Endothelial cell of umbilical vein (primary cell): ENCODE results near the gene EFCAB10. TPM values are rescaled to one million over a fixed set of nuclear protein-coding genes. Genes with fewer than 3 reads are reported as not detected.

Experiments used
- BruUV-seq: library from RNA; stranded (reverse); fragments of 400-500 nt; replicated peaks from 2 replicates; lab custom pipeline; 2021; lab: Mats Ljungman, UMichigan
- CTCF ChIA-PET: fragments of 300-600, 350-600 bp; sonication (Branson Sonifier 250); formaldehyde crosslinking; loops from one replicate; lab custom pipeline; 2021; ENCODE audit warnings: antibody characterized with exemption, inconsistent platforms; lab: Charles Lee
- POLR2A ChIA-PET: fragments of 300-600, 350-600 bp; sonication (Branson Sonifier 250); formaldehyde crosslinking; loops from one replicate; lab custom pipeline; 2021; ENCODE audit warnings: antibody characterized with exemption, inconsistent platforms; lab: Charles Lee
- DNase-seq: peaks from one replicate; pipeline ENCODE4 v3.0.0-alpha.2; 2011; ENCODE audit warnings: low read depth, low spot score
- FAIRE-seq: peaks from 2 replicates; lab custom pipeline; 2011; peaks lifted over from hg19 to GRCh38; lab: Jason Lieb, UNC
- H2AFZ ChIP-seq: 2 replicates; pipeline ENCODE4 v1.6.0; 2012; ENCODE audit warnings: low read depth, low read length, control low read depth, inconsistent platforms
- H3K27ac ChIP-seq: 2 replicates; pipeline ENCODE4 v1.5.1; 2011; ENCODE audit warnings: low read depth, mild to moderate bottlenecking, control low read depth, low read length, moderate library complexity; ENCODE audit not compliant: insufficient read depth
- H3K27me3 ChIP-seq, 2 experiments: 2 replicates each; pipeline versions ENCODE4 v1.6.0 to v1.6.1; 2011; ENCODE audit warnings: low read length in 2 of 2, mixed read lengths in 1 of 2; ENCODE audit not compliant: control insufficient read depth in 2 of 2, insufficient read depth in 2 of 2
- H3K36me3 ChIP-seq, 2 experiments: 2 replicates in 1 of 2; 3 replicates in 1 of 2; pipeline ENCODE4 v1.5.1; 2011; ENCODE audit warnings: low read length in 2 of 2, mild to moderate bottlenecking in 1 of 2, moderate library complexity in 1 of 2; ENCODE audit not compliant: control insufficient read depth in 2 of 2, insufficient read depth in 2 of 2; ENCODE audit errors: extremely low read depth in 1 of 2
- H3K4me1 ChIP-seq: 3 replicates; pipeline ENCODE4 v1.5.1; 2011; ENCODE audit warnings: mild to moderate bottlenecking, low read length; ENCODE audit not compliant: control insufficient read depth, insufficient read depth; ENCODE audit errors: extremely low read depth
- H3K4me2 ChIP-seq: 2 replicates; pipeline ENCODE4 v1.6.1; 2011; ENCODE audit warnings: low read length, control low read depth, mixed read lengths; ENCODE audit not compliant: insufficient read depth
- H3K4me3 ChIP-seq, 3 experiments: fragments of 200-600 bp in 1 of 3; sonication (generic), shearing (Covaris generic) in 1 of 3; replicated peaks in 1 of 3; 2 replicates each; pipeline ENCODE4 v1.5.1; 2011 to 2016; ENCODE audit warnings: control low read depth in 3 of 3, low read length in 3 of 3, mild to moderate bottlenecking in 2 of 3, inconsistent platforms in 1 of 3, low read depth in 1 of 3, moderate library complexity in 1 of 3; ENCODE audit not compliant: insufficient read depth in 1 of 3
- H3K79me2 ChIP-seq: 2 replicates; pipeline ENCODE4 v1.6.0; 2012; ENCODE audit warnings: low read length, inconsistent platforms; ENCODE audit not compliant: control insufficient read depth, insufficient read depth
- H3K9ac ChIP-seq: replicated peaks from 2 replicates; pipeline ENCODE3; 2011; ENCODE audit warnings: low read length, control low read depth; ENCODE audit not compliant: insufficient read depth; ENCODE audit errors: extremely low read depth
- H3K9me1 ChIP-seq: replicated peaks from 3 replicates; pipeline ENCODE4 v1.6.0; 2011; ENCODE audit warnings: mild to moderate bottlenecking, low read length; ENCODE audit not compliant: control insufficient read depth, insufficient read depth; ENCODE audit errors: extremely low read depth
- H3K9me3 ChIP-seq: replicated peaks from 2 replicates; pipeline ENCODE4 v1.5.1; 2012; ENCODE audit warnings: low read length, inconsistent platforms; ENCODE audit not compliant: control insufficient read depth, insufficient read depth
- H4K20me1 ChIP-seq: replicated peaks from 2 replicates; pipeline ENCODE3; 2011; ENCODE audit warnings: mild to moderate bottlenecking, low read length; ENCODE audit not compliant: control insufficient read depth, insufficient read depth; ENCODE audit errors: extremely low read depth
- CTCF ChIP-seq, 2 donors: IDR thresholded peaks; 1 replicate in 1 of 2; 2 replicates in 1 of 2; pipeline ENCODE4 v1.5.1; 2011; ENCODE audit warnings: low read length in 2 of 2, mild to moderate bottlenecking in 2 of 2, moderate library complexity in 2 of 2, control low read depth in 1 of 2, inconsistent platforms in 1 of 2, low read depth in 1 of 2; ENCODE audit not compliant: insufficient read depth in 1 of 2; ENCODE audit errors: extremely low read depth in 1 of 2
- EZH2 ChIP-seq: IDR thresholded peaks from 2 replicates; pipeline ENCODE4 v1.6.1; 2012; ENCODE audit warnings: borderline replicate concordance, low read depth, mild to moderate bottlenecking, moderate library complexity, low read length, inconsistent platforms; ENCODE audit not compliant: severe bottlenecking
- FOS ChIP-seq: IDR thresholded peaks from 2 replicates; pipeline ENCODE4 v1.6.1; 2011; ENCODE audit warnings: mild to moderate bottlenecking, low read length, moderate library complexity, borderline replicate concordance; ENCODE audit not compliant: insufficient read depth
- GATA2 ChIP-seq: IDR thresholded peaks from 2 replicates; pipeline ENCODE4 v1.7.0; 2011; ENCODE audit warnings: low read depth, mild to moderate bottlenecking, moderate library complexity, mixed read lengths, low read length; ENCODE audit not compliant: insufficient read length, insufficient read depth
- JUN ChIP-seq: IDR thresholded peaks from 2 replicates; pipeline ENCODE4 v1.6.1; 2011; ENCODE audit warnings: borderline replicate concordance, low read depth; ENCODE audit not compliant: insufficient read length, insufficient read depth
- MAX ChIP-seq: IDR thresholded peaks from 2 replicates; pipeline ENCODE4 v1.6.1; 2011; ENCODE audit not compliant: insufficient read depth, insufficient read length
- MYC ChIP-seq: IDR thresholded peaks from one replicate; pipeline ENCODE4 v1.6.1; 2011; ENCODE audit warnings: mild to moderate bottlenecking, low read depth, low read length
- POLR2A ChIP-seq: IDR thresholded peaks from 2 replicates; pipeline ENCODE4 v1.6.1; 2012; ENCODE audit warnings: low read depth, mild to moderate bottlenecking, control low read depth, low read length
- POLR2AphosphoS5 ChIP-seq: IDR thresholded peaks from 2 replicates; pipeline ENCODE4 v1.6.1; 2012; ENCODE audit warnings: low read depth, mild to moderate bottlenecking, control low read depth, low read length, moderate library complexity; ENCODE audit not compliant: insufficient read depth
- dilution Hi-C: fragments of 300-500 bp; cut with MboI; formaldehyde crosslinking; loops from one replicate; pipeline ENCODE4 v1.15.0; 2019; ENCODE audit warnings: low sequenced_read_pairs; ENCODE audit not compliant: extremely low pct_ligation_motif_present
- intact Hi-C: fragments of 100-400 bp; cut with micrococcal nuclease; formaldehyde crosslinking; loops from one replicate; pipeline ENCODE4 v1.10.0; 2022
- polyA plus RNA-seq, 4 experiments: library from polyadenylated mRNA; depleted of rRNA in 3 of 4; stranded (reverse) in 3 of 4; unstranded in 1 of 4; fragments of >200 nt; gene quantifications; 2 replicates each; pipeline versions ENCODE4 v1.2.1 to v1.2.3, GENCODE V29; 2011 to 2012; ENCODE audit warnings: missing spikeins in 1 of 4
- total RNA-seq: library from RNA; stranded (reverse); gene quantifications from 2 replicates; pipeline ENCODE4 v1.2.3, GENCODE V29; 2021

EFCAB10 gene
- total and polyA plus RNA-seq, 2 donors (not counting 3 experiments of a cell fraction or from before 2014, with no cell fraction given), result not detected

DNA sequence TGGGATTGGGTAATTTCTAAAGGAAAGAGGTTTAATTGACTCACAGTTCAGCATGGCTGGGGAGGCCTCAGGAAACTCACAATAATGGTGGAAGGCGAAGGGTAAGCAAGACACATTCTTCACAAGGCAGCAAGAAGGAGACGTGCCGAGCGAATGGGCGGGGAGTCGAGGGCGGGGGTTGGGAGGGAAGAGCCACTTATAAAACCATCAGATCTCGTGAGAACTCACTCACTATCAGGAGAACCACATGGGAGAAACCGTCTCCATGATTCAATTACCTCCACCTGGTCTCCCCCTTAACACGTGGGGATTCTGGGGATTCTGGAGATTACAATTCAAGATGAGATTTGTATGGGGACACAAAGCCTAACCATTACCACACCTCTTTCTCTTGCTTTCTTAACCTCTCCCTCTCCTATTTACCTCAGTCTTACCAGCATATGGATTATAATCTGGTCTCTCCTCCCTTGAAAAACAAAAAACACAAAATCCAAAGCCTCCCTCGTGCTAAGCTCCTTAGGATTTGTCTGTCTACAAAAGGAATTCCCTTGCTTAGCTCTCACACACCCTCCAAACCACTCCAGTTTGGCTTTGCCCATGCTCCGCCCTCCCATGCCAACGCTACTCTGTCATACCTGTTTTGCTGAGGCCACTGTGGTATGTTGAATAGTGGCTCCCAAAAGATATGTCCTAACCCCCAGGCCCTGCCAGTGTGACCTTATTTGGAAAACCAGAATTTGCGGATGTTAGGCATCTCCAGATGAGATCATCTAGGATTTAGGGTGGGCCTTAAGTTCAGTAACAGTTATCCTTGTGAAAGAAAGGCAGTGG is 19.6 kb upstream of the EFCAB10 start:
- intact Hi-C loops (no loop called here), dilution Hi-C loops (no loop called here)
- H3K36me3 ChIP-seq, result no peaks in the 10 kb centered on the region
- H3K9ac ChIP-seq, result no peak overlapping the region
- H3K4me2 ChIP-seq, result no peak overlapping the region
- H4K20me1 ChIP-seq, result no peaks in the 10 kb centered on the region
- no peaks in the 10 kb centered on the region for H3K9me1 ChIP-seq
- POLR2A ChIA-PET, result no interaction called here
- no peaks in the 10 kb centered on the region for H3K79me2 ChIP-seq
- H3K9me3 ChIP-seq, result no peaks in the 10 kb centered on the region
- H3K27ac ChIP-seq, result no peak overlapping the region
- no peak for TF ChIP-seq EZH2
- no peak for TF ChIP-seq MAX
- TF ChIP-seq JUN, result no peak
- no peak for TF ChIP-seq FOS
- no peak for TF ChIP-seq MYC
- no peak for TF ChIP-seq POLR2A
- no peak for TF ChIP-seq POLR2AphosphoS5
- no peak for TF ChIP-seq CTCF (IDR thresholded peaks at IDR 0.05; ENCODE audit: extremely low read depth in 1 of 2, insufficient read depth in 1 of 2, low read depth in 1 of 2, low read length in 2 of 2)
- TF ChIP-seq GATA2, result no peak
- H2AFZ ChIP-seq, result no peak overlapping the region
- FAIRE-seq, result no peak
- no peak for DNase-seq
- peaks cover 2 to 4% of the 10 kb centered on the region in 2 experiments for H3K27me3 ChIP-seq
- no TSS peak for BruUV-seq
- H3K4me1 ChIP-seq, result no peaks in the 10 kb centered on the region
- no peak overlapping the region for H3K4me3 ChIP-seq
- CTCF ChIA-PET, result interaction anchor here (1.6 kb wide), 1 partner anchor 52 kb away, joined by 3 read pairs; no protein-coding TSS in a partner anchor
